GM12878 (cell line): Measurements from ENCODE around the gene TNFAIP3. TPM values are rescaled to one million over a fixed set of nuclear protein-coding genes. Genes with fewer than 3 reads are reported as not detected.
A peak's percentile ranks its signal among the peaks of the same experiment; 100 is the strongest.
"Not testable (repeated sequence)": the region's sequence is repeated elsewhere in the genome, so short reads cannot be mapped to it uniquely, and the experiment has no call there.

Experiments
- ATAC-seq: fragments of 200-7000 bp; cut with Tn5 transposase; 3 replicates; pipeline ENCODE4 v1.9.1; 2020; ENCODE audit warnings: mild to moderate bottlenecking, moderate library complexity
- BruUV-seq: library from RNA; stranded (reverse); fragments of 400-500 nt; replicated peaks from 2 replicates; lab custom pipeline; 2021; lab: Mats Ljungman, UMichigan
- CTCF ChIA-PET: fragments of 300-600 bp; sonication (Branson Sonifier 250); formaldehyde crosslinking; extraction: SDS; loops from one replicate; lab custom pipeline; 2021; ENCODE audit warnings: inconsistent platforms; lab: Yijun Ruan, JAX
- POLR2A ChIA-PET: fragments of 350-600 bp; formaldehyde crosslinking; extraction: SDS; loops from one replicate; lab custom pipeline; 2021; ENCODE audit warnings: inconsistent platforms; lab: Charles Lee
- RAD21 ChIA-PET: fragments of 300-600 bp; sonication (Branson Sonifier 250); formaldehyde crosslinking; loops from one replicate; lab custom pipeline; 2023; ENCODE audit warnings: antibody characterized with exemption; ENCODE audit not compliant: unreplicated experiment; lab: Charles Lee
- SMC1A ChIA-PET: fragments of 300-600 bp; sonication (Branson Sonifier 250); formaldehyde crosslinking; loops from one replicate; lab custom pipeline; 2023; ENCODE audit not compliant: unreplicated experiment, uncharacterized antibody; lab: Charles Lee
- DNase-seq: peaks from one replicate; pipeline ENCODE4 v3.0.0-alpha.2; 2011; ENCODE audit warnings: low read depth, low spot score
- FAIRE-seq: peaks from 3 replicates; lab custom pipeline; 2011; peaks lifted over from hg19 to GRCh38; lab: Jason Lieb, UNC
- H2AFZ ChIP-seq: 2 replicates; pipeline ENCODE4 v1.6.0; 2011; ENCODE audit warnings: low read depth, low read length, control low read depth; ENCODE audit not compliant: control insufficient read depth
- H3K27ac ChIP-seq: 2 replicates; pipeline ENCODE4 v1.5.1; 2011; ENCODE audit warnings: control low read depth; ENCODE audit not compliant: control insufficient read depth, insufficient read depth
- H3K27me3 ChIP-seq, 2 experiments: replicated peaks in 1 of 2; 2 replicates each; pipeline versions ENCODE4 v1.6.0 to v1.6.1; 2011; ENCODE audit warnings: low read length in 1 of 2; ENCODE audit not compliant: control insufficient read depth in 2 of 2, insufficient read depth in 2 of 2
- H3K36me3 ChIP-seq, 2 experiments: 2 replicates each; pipeline ENCODE4 v1.5.1; 2011; ENCODE audit warnings: low read length in 1 of 2; ENCODE audit not compliant: control insufficient read depth in 2 of 2, insufficient read depth in 2 of 2
- H3K4me1 ChIP-seq: 2 replicates; pipeline ENCODE4 v1.6.1; 2011; ENCODE audit warnings: mild to moderate bottlenecking, low read length, moderate library complexity, mixed read lengths; ENCODE audit not compliant: control insufficient read depth, insufficient read depth
- H3K4me2 ChIP-seq: 2 replicates; pipeline ENCODE4 v1.6.0; 2011; ENCODE audit warnings: control low read depth; ENCODE audit not compliant: control insufficient read depth, insufficient read depth
- H3K4me3 ChIP-seq: fragments of 200-600 bp; sonication (generic); 2 replicates; pipeline ENCODE4 v1.5.1; 2016
- H3K79me2 ChIP-seq: 2 replicates; pipeline ENCODE4 v1.6.0; 2011; ENCODE audit warnings: low read length; ENCODE audit not compliant: control insufficient read depth, insufficient read depth
- H3K9ac ChIP-seq: 2 replicates; pipeline ENCODE4 v1.8.0; 2011; ENCODE audit warnings: low read length, control low read depth, mixed read lengths; ENCODE audit not compliant: control insufficient read depth, insufficient read depth
- H3K9me3 ChIP-seq: replicated peaks from 3 replicates; pipeline ENCODE4 v1.5.1; 2011; ENCODE audit warnings: mild to moderate bottlenecking, low read length; ENCODE audit not compliant: control insufficient read depth, insufficient read depth
- H4K20me1 ChIP-seq: 2 replicates; pipeline ENCODE4 v1.6.0; 2011; ENCODE audit not compliant: control insufficient read depth, insufficient read depth
- EED ChIP-seq: sonication (generic); IDR thresholded peaks from 2 replicates; pipeline ENCODE4 v1.6.1; 2016; ENCODE audit warnings: antibody characterized with exemption, low read depth
- SUZ12 ChIP-seq: fragments of 200-600 bp; sonication (generic); IDR thresholded peaks from one replicate; pipeline ENCODE4 v1.6.1; 2018; ENCODE audit warnings: antibody characterized with exemption, mild to moderate bottlenecking; ENCODE audit not compliant: unreplicated experiment
- ZNF217 ChIP-seq: fragments of 450-650 bp; IDR thresholded peaks from 2 replicates; pipeline ENCODE4 v1.6.1; 2017; ENCODE audit warnings: antibody characterized with exemption, mild to moderate bottlenecking
- WGBS: methylation state at CpG from one replicate; pipeline ENCODE4 v1.1.6; 2016; ENCODE audit warnings: low lambda C conversion rate; ENCODE audit not compliant: insufficient replicate concordance, insufficient coverage; ENCODE audit errors: missing lambda C conversion rate; 5-methylcytosine and 5-hydroxymethylcytosine counted together
- in situ Hi-C: fragments of 300-500 bp; cut with MboI; formaldehyde crosslinking; loops from 9 replicates; pipeline ENCODE4 v1.14.3; 2018; ENCODE audit warnings: mixed read lengths
- intact Hi-C: fragments of 100-400 bp; cut with micrococcal nuclease; formaldehyde crosslinking; loops from one replicate; pipeline ENCODE4 v1.14.2; 2022; ENCODE audit not compliant: unreplicated experiment
- polyA plus RNA-seq, 11 experiments: library from polyadenylated mRNA; depleted of rRNA in 4 of 11; unstranded in 6 of 11; stranded (reverse) in 5 of 11; fragments of >200 nt; fragmentation: Nextera tagmentation in 4 of 11; fragmentation: Illumina TruSeq in 1 of 11; extraction: Ambion mirVana in 4 of 11; extraction: Trizol in 1 of 11; gene quantifications; 1 replicate in 1 of 11; 2 replicates in 10 of 11; pipeline versions ENCODE4 v1.2.1 to v1.2.3, GENCODE V29; 2011 to 2016; ENCODE audit warnings: inconsistent platforms in 2 of 11, missing spikeins in 2 of 11, low read depth in 1 of 11
- total RNA-seq, 4 experiments: library from RNA; depleted of rRNA in 3 of 4; stranded (reverse); fragments of >200 nt in 3 of 4; fragmentation: Illumina TruSeq in 1 of 4; extraction: Trizol in 1 of 4; gene quantifications; 2 replicates each; pipeline versions ENCODE4 v1.2.1 to v1.2.3, GENCODE V29; 2013 to 2021

TNFAIP3 gene
- total and polyA plus RNA-seq, 10 of the 15 experiments (the other 5 are each of a cell fraction or from before 2014, with no cell fraction given) = 18.0 to 350 (median 127) TPM

GRCh38 chr6:137884149-137884909 is 17.3 kb downstream of the TNFAIP3 start (continued):
- TF ChIP-seq SUZ12 (no peak), EED (no peak)
- TF ChIP-seq, all 136 proteins: peak for 0

- H3K4me3 ChIP-seq, H3K27ac ChIP-seq, BruUV-seq, H3K27me3 ChIP-seq, FAIRE-seq, H2AFZ ChIP-seq, H3K9me3 ChIP-seq, H3K4me2 ChIP-seq, H3K9ac ChIP-seq, H4K20me1 ChIP-seq, in situ Hi-C loops, H3K4me1 ChIP-seq, DNase-seq, intact Hi-C loops, ATAC-seq: not testable (repeated sequence)
- H3K79me2 ChIP-seq = peaks cover 17% of the 10 kb centered on the region
- H3K36me3 ChIP-seq = peaks cover 16 to 26% of the 10 kb centered on the region in 2 experiments
- ChIA-PET POLR2A (interaction anchor here (0.7 to 1.6 kb wide), 2 partner anchors 24 to 34 kb away, joined by 4 to 5 read pairs; no protein-coding TSS in a partner anchor), RAD21 (interaction anchor here (0.8 to 20.6 kb wide), 7 partner anchors 13 to 124 kb away, joined by 3 to 774 read pairs (median 3); no protein-coding TSS in a partner anchor), CTCF (interaction anchor here (1.0 to 24.0 kb wide), 4 partner anchors 10 to 91 kb away, joined by 3 to 712 read pairs (median 4); no protein-coding TSS in a partner anchor), SMC1A (interaction anchor here (1.5 to 30.6 kb wide), 4 partner anchors 10 to 177 kb away, joined by 3 to 1237 read pairs (median 46); partner anchors contain the start of gene TNFAIP3)
- TF ChIP-seq ZNF217 = 0 out of 2 replicates have a peak, but pooled peaks have one; percentile 45
Measured at GRCh38 chr6:137884910-137885229, 17.8 kb downstream of the TNFAIP3 start.

- BruUV-seq, H3K9ac ChIP-seq, H3K4me3 ChIP-seq, H2AFZ ChIP-seq, H3K9me3 ChIP-seq, H3K4me1 ChIP-seq, DNase-seq, in situ Hi-C loops, POLR2A ChIA-PET, H3K79me2 ChIP-seq, H4K20me1 ChIP-seq, H3K27ac ChIP-seq, intact Hi-C loops, H3K27me3 ChIP-seq, FAIRE-seq, ATAC-seq, H3K4me2 ChIP-seq: not testable (repeated sequence)
- 88% methylated on average over 3 of the region's 3 CpGs for WGBS
- H3K36me3 ChIP-seq = peaks cover 8 to 12% of the 10 kb centered on the region in 2 experiments
- ChIA-PET CTCF (interaction anchor here (0.9 to 24.0 kb wide), 3 partner anchors 10 to 59 kb away, joined by 3 to 712 read pairs (median 5); no protein-coding TSS in a partner anchor), SMC1A (interaction anchor here (1.0 to 30.6 kb wide), 5 partner anchors 9 to 86 kb away, joined by 3 to 1237 read pairs (median 5); no protein-coding TSS in a partner anchor), RAD21 (interaction anchor here (1.6 kb wide), 1 partner anchor 53 kb away, joined by 5 read pairs; no protein-coding TSS in a partner anchor)
Measured at GRCh38 chr6:137886226-137886625, 19.2 kb downstream of the TNFAIP3 start.
